ENCODE data around the gene DMD. TPM values are rescaled to one million over a fixed set of nuclear protein-coding genes. Genes with fewer than 3 reads are reported as not detected.

The DMD gene
- total RNA-seq, 4 donors from 2014 or later: 18.7 to 69.5 (median 38.5) TPM

- H3K27ac ChIP-seq: no peak overlapping the region
- TF ChIP-seq, protein P1, sequence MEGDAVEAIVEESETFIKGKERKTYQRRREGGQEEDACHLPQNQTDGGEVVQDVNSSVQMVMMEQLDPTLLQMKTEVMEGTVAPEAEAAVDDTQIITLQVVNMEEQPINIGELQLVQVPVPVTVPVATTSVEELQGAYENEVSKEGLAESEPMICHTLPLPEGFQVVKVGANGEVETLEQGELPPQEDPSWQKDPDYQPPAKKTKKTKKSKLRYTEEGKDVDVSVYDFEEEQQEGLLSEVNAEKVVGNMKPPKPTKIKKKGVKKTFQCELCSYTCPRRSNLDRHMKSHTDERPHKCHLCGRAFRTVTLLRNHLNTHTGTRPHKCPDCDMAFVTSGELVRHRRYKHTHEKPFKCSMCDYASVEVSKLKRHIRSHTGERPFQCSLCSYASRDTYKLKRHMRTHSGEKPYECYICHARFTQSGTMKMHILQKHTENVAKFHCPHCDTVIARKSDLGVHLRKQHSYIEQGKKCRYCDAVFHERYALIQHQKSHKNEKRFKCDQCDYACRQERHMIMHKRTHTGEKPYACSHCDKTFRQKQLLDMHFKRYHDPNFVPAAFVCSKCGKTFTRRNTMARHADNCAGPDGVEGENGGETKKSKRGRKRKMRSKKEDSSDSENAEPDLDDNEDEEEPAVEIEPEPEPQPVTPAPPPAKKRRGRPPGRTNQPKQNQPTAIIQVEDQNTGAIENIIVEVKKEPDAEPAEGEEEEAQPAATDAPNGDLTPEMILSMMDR (IDR thresholded peaks at IDR 0.05): no peak
- no peak for TF ChIP-seq EP300 (IDR thresholded peaks at IDR 0.05)
- TF ChIP-seq POLR2AphosphoS5 (IDR thresholded peaks at IDR 0.05): no peak
- no peak for TF ChIP-seq POLR2A (IDR thresholded peaks at IDR 0.05)
- H3K36me3 ChIP-seq: no peaks in the 10 kb centered on the region
- H3K4me1 ChIP-seq: no peaks in the 10 kb centered on the region
- H3K4me3 ChIP-seq: no peak overlapping the region
- WGBS: 60% methylated on average over 3 of the region's 3 CpGs
- no peak for DNase-seq (ENCODE audit: low spot score in 2 of 2)
- H3K9me3 ChIP-seq: no peaks in the 10 kb centered on the region
- H3K27me3 ChIP-seq: no peaks in the 10 kb centered on the region
These were observed 1405.6 kb downstream of the DMD start for GRCh38 chrX:31805781-31806180.

- no peak overlapping the region for H3K27ac ChIP-seq
- 57% methylated on average over 4 of the region's 4 CpGs for WGBS
- no peak overlapping the region for H3K4me3 ChIP-seq
- H3K36me3 ChIP-seq: no peaks in the 10 kb centered on the region
- DNase-seq (ENCODE audit: low spot score in 2 of 2): no peak
- no peaks in the 10 kb centered on the region for H3K9me3 ChIP-seq
- TF ChIP-seq EP300 (IDR thresholded peaks at IDR 0.05): no peak
- no peak for TF ChIP-seq POLR2A (IDR thresholded peaks at IDR 0.05)
- TF ChIP-seq POLR2AphosphoS5 (IDR thresholded peaks at IDR 0.05): no peak
- TF ChIP-seq, protein P1 (IDR thresholded peaks at IDR 0.05): no peak
- no peaks in the 10 kb centered on the region for H3K4me1 ChIP-seq
- H3K27me3 ChIP-seq: no peaks in the 10 kb centered on the region
These were observed 1411.1 kb downstream of the DMD start for GRCh38 chrX:31800219-31800618.

GRCh38 chrX:31796624-31797023 lies 1414.7 kb downstream of the DMD start:
- no peaks in the 10 kb centered on the region for H3K9me3 ChIP-seq
- H3K4me1 ChIP-seq: no peaks in the 10 kb centered on the region
- TF ChIP-seq, protein P1 (IDR thresholded peaks at IDR 0.05): no peak
- TF ChIP-seq POLR2A (IDR thresholded peaks at IDR 0.05) (no peak), POLR2AphosphoS5 (IDR thresholded peaks at IDR 0.05) (no peak), EP300 (IDR thresholded peaks at IDR 0.05) (no peak)
- no peaks in the 10 kb centered on the region for H3K27me3 ChIP-seq
- no peak overlapping the region for H3K27ac ChIP-seq
- WGBS: 77% methylated on average over 1 of the region's 1 CpG
- H3K36me3 ChIP-seq: no peaks in the 10 kb centered on the region
- no peak overlapping the region for H3K4me3 ChIP-seq
- DNase-seq (ENCODE audit: low spot score in 2 of 2): no peak

- no peak for DNase-seq (ENCODE audit: low spot score in 2 of 2)
- H3K4me1 ChIP-seq: no peaks in the 10 kb centered on the region
- WGBS: 44% methylated on average over 5 of the region's 5 CpGs
- no peaks in the 10 kb centered on the region for H3K36me3 ChIP-seq
- no peaks in the 10 kb centered on the region for H3K27me3 ChIP-seq
- H3K9me3 ChIP-seq: no peaks in the 10 kb centered on the region
- H3K4me3 ChIP-seq: no peak overlapping the region
- TF ChIP-seq, protein P1 (IDR thresholded peaks at IDR 0.05): no peak
- no peak for TF ChIP-seq POLR2AphosphoS5 (IDR thresholded peaks at IDR 0.05)
- TF ChIP-seq POLR2A (IDR thresholded peaks at IDR 0.05): no peak
- TF ChIP-seq EP300 (IDR thresholded peaks at IDR 0.05): no peak
- H3K27ac ChIP-seq: no peak overlapping the region
These were observed 1463.9 kb downstream of the DMD start for GRCh38 chrX:31747411-31747810.

- no peaks in the 10 kb centered on the region for H3K4me1 ChIP-seq
- WGBS: 95% methylated on average over 4 of the region's 4 CpGs
- no peaks in the 10 kb centered on the region for H3K36me3 ChIP-seq
These were observed 1468.3 kb downstream of the DMD start for GRCh38 chrX:31743004-31743403.

More at GRCh38 chrX:31743004-31743403, 1468.3 kb downstream of the DMD start:
- Histone ChIP-seq H3K9me3 (no peaks in the 10 kb centered on the region), H3K4me3 (no peak overlapping the region), H3K27me3 (no peaks in the 10 kb centered on the region), H3K27ac (no peak overlapping the region)
- DNase-seq (ENCODE audit: low spot score in 2 of 2): no peak
- TF ChIP-seq, protein P1 (IDR thresholded peaks at IDR 0.05): no peak
- TF ChIP-seq POLR2A (IDR thresholded peaks at IDR 0.05) (no peak), POLR2AphosphoS5 (IDR thresholded peaks at IDR 0.05) (no peak), EP300 (IDR thresholded peaks at IDR 0.05) (no peak)
